Prostate gland (tissue), 2 donors: ENCODE results near the gene CDH10. TPM values are rescaled to one million over a fixed set of nuclear protein-coding genes. Genes with fewer than 3 reads are reported as not detected.

Experiments used
- DNase-seq: peaks from one replicate; pipeline ENCODE4 v3.0.0-alpha.2; 2019; ENCODE audit warnings: low spot score
- H3K27ac ChIP-seq, 2 donors: fragments of 200-600 bp; sonication (generic); 2 replicates each; pipeline ENCODE4 v1.5.1; 2017 to 2019
- H3K27me3 ChIP-seq: fragments of 200-600 bp; sonication (generic); replicated peaks from 2 replicates; pipeline ENCODE4 v1.5.1; 2019; ENCODE audit not compliant: insufficient read depth
- H3K36me3 ChIP-seq, 2 donors: fragments of 200-600 bp; sonication (generic); 1 replicate in 1 of 2; 2 replicates in 1 of 2; pipeline versions ENCODE4 v1.5.1 to v1.8.1; 2017 to 2019
- H3K4me1 ChIP-seq: fragments of 200-600 bp; sonication (generic); replicated peaks from 2 replicates; pipeline ENCODE4 v1.5.1; 2019
- H3K4me3 ChIP-seq, 2 donors: fragments of 200-600 bp; sonication (generic); 2 replicates each; pipeline ENCODE4 v1.5.1; 2017 to 2019
- H3K9me3 ChIP-seq: fragments of 200-600 bp; sonication (generic); 2 replicates; pipeline ENCODE4 v1.5.1; 2017
- CTCF ChIP-seq, 4 experiments: fragments of 200-600 bp in 2 of 4; fragments of 450-650 bp in 2 of 4; sonication (generic) in 2 of 4; IDR thresholded peaks; 1 replicate in 3 of 4; 2 replicates in 1 of 4; pipeline ENCODE4 v1.5.1; 2016 to 2019; ENCODE audit warnings: antibody characterized with exemption in 4 of 4, mild to moderate bottlenecking in 2 of 4, moderate library complexity in 2 of 4
- POLR2A ChIP-seq: fragments of 450-650 bp; IDR thresholded peaks from one replicate; pipeline ENCODE4 v1.6.1; 2016; ENCODE audit warnings: antibody characterized with exemption, mild to moderate bottlenecking
- POLR2AphosphoS5 ChIP-seq: sonication (generic); formaldehyde crosslinking; IDR thresholded peaks from one replicate; pipeline ENCODE4 v1.6.1; 2017; ENCODE audit warnings: antibody characterized with exemption
- WGBS: methylation state at CpG from one replicate; pipeline ENCODE4 v1.1.5; 2018; 5-methylcytosine and 5-hydroxymethylcytosine counted together
- intact Hi-C: fragments of 100-400 bp; cut with DNase I; formaldehyde crosslinking; loops from one replicate; pipeline ENCODE4 v1.14.2; 2022
- total RNA-seq, 2 donors: library from RNA; depleted of rRNA; stranded (reverse); fragments of >200 nt; gene quantifications; one replicate each; pipeline ENCODE4 v1.1.0, GENCODE V29; 2016

Gene CDH10
- total RNA-seq, 2 donors from 2014 or later: 0.77 to 1.1 TPM

- TF ChIP-seq POLR2AphosphoS5 (no peak), POLR2A (no peak), CTCF (IDR thresholded peaks at IDR 0.05) (no peak)
- intact Hi-C loops: no loop called here
These were observed 152.5 kb downstream of the CDH10 start for GRCh38 chr5:24492229-24492628.

DNA sequence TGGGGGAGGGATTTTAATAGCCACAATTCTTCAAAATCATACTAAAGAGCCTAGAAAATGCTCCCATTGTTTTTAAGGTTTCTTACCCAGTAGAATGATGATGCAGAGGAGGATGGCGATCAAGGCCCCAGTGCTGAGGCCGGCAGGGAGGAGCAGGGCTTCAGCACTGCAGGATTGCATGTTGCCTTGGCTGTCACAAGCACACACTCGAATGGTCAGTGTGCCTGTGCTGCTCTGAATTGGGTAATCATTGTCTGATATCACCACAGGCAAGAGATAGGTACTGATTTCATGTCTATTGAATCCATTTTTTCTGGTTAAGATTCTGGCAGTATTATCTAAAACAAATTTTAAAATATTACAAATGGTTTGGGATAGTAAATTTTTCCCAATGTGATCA is 153.3 kb downstream of the CDH10 start:
- no peak for DNase-seq
- H3K27me3 ChIP-seq: no peaks in the 10 kb centered on the region
- no peaks in the 10 kb centered on the region for H3K36me3 ChIP-seq
- 80% methylated on average over 3 of the region's 3 CpGs for WGBS
- no peak overlapping the region for H3K27ac ChIP-seq
- H3K4me3 ChIP-seq: no peak overlapping the region
- intact Hi-C loops: no loop called here
- no peaks in the 10 kb centered on the region for H3K4me1 ChIP-seq
- no peaks in the 10 kb centered on the region for H3K9me3 ChIP-seq
- no peak for TF ChIP-seq POLR2AphosphoS5
- TF ChIP-seq CTCF (IDR thresholded peaks at IDR 0.05): no peak
- no peak for TF ChIP-seq POLR2A

More at GRCh38 chr5:24492229-24492628, 152.5 kb downstream of the CDH10 start:
- Histone ChIP-seq H3K9me3 (no peaks in the 10 kb centered on the region), H3K4me3 (no peak overlapping the region), H3K36me3 (no peaks in the 10 kb centered on the region), H3K4me1 (no peaks in the 10 kb centered on the region), H3K27ac (no peak overlapping the region), H3K27me3 (no peaks in the 10 kb centered on the region)
- DNase-seq: no peak
- WGBS: 91% methylated on average over 3 of the region's 3 CpGs

GRCh38 chr5:24487368-24488229 is 157.2 kb downstream of the CDH10 start:
- intact Hi-C loops: no loop called here

DNA sequence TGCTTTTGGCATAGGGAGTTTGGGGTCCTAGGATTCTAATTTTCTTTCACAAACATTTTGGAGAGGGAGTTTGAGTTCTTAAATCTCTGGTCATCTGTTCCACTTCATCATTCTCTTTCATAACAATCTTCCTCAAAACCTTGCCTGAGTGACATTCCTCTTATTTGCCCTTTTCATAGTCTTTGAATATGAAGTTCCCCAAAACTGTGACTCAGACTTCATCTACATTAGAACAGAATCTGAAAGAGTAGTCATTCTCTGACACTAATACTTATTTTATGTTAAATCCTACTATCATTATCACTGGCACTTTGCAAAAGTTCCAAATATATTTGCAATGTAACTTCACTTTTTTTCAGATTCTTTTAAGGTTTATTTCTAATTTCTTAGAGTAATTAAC is 163.8 kb downstream of the CDH10 start:
- DNase-seq: no peak
- TF ChIP-seq POLR2AphosphoS5 (no peak), POLR2A (no peak)
- no peaks in the 10 kb centered on the region for H3K4me1 ChIP-seq
- H3K9me3 ChIP-seq: no peaks in the 10 kb centered on the region
- H3K27ac ChIP-seq: no peak overlapping the region
- H3K27me3 ChIP-seq: no peaks in the 10 kb centered on the region
- H3K4me3 ChIP-seq: no peak overlapping the region
- intact Hi-C loops: no loop called here
- no peaks in the 10 kb centered on the region for H3K36me3 ChIP-seq

More at GRCh38 chr5:24487368-24488229, 157.2 kb downstream of the CDH10 start:
- no peaks in the 10 kb centered on the region for H3K36me3 ChIP-seq
- no peak for DNase-seq
- no peaks in the 10 kb centered on the region for H3K27me3 ChIP-seq
- no peaks in the 10 kb centered on the region for H3K9me3 ChIP-seq
- H3K4me1 ChIP-seq: no peaks in the 10 kb centered on the region
- no peak for TF ChIP-seq POLR2AphosphoS5
- TF ChIP-seq POLR2A: no peak
- no peak for TF ChIP-seq CTCF (IDR thresholded peaks at IDR 0.05)
- no peak overlapping the region for H3K27ac ChIP-seq
- H3K4me3 ChIP-seq: no peak overlapping the region
- 77% methylated on average over 19 of the region's 19 CpGs for WGBS

- intact Hi-C loops: no loop called here
- H3K9me3 ChIP-seq: no peaks in the 10 kb centered on the region
- WGBS: 96% methylated on average over 5 of the region's 5 CpGs
- no peak for DNase-seq
- no peak overlapping the region for H3K27ac ChIP-seq
- H3K36me3 ChIP-seq: no peaks in the 10 kb centered on the region
- no peaks in the 10 kb centered on the region for H3K27me3 ChIP-seq
- no peaks in the 10 kb centered on the region for H3K4me1 ChIP-seq
- TF ChIP-seq POLR2AphosphoS5: no peak
- no peak for TF ChIP-seq CTCF (IDR thresholded peaks at IDR 0.05)
- TF ChIP-seq POLR2A: no peak
- no peak overlapping the region for H3K4me3 ChIP-seq
These were observed 166.8 kb downstream of the CDH10 start for GRCh38 chr5:24477958-24478357.
